ENCODE measurements around the gene UBE2I.

DNA sequence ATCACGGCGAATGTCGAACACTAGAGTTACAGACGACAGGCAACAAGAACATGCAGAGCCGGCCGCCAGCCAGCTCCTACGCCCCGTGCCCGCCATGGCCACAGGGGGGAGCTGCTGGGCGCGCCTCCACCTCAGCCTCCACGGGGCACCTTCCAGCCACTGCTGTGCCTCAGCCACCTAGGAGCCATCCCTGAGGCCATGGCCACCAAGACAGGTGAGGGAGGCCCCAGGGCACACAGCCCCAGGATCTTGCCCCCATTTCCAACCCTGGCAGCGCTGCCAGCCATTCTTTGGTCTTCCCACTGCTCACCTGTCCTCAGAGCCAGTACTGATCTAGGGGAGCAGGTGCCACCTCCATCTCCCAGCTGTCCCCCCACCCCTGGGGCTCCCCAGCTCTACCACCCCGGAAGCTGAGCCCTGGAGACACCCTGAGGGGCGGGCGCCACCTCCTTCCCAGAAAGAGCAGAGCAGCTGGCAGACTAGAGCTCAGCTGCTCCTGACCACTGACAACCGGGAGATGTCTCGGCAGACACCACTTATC is 54.1 kb downstream of the UBE2I start:
- TF ChIP-seq CTCF (IDR thresholded peaks at IDR 0.05; ENCODE audit: borderline replicate concordance, extremely low read depth, low read length, poor library complexity, severe bottlenecking) = peak; percentile 87
- no peak for TF ChIP-seq EZH2 (IDR thresholded peaks at IDR 0.05; ENCODE audit: borderline replicate concordance, low read depth, low read length, severe bottlenecking)
